Measurements from ENCODE around the gene SIRT2. TPM values are rescaled to one million over a fixed set of nuclear protein-coding genes. Genes with fewer than 3 reads are reported as not detected.

SIRT2 gene
- total RNA-seq, 1 donor from 2014 or later, result 32.7 TPM

DNA sequence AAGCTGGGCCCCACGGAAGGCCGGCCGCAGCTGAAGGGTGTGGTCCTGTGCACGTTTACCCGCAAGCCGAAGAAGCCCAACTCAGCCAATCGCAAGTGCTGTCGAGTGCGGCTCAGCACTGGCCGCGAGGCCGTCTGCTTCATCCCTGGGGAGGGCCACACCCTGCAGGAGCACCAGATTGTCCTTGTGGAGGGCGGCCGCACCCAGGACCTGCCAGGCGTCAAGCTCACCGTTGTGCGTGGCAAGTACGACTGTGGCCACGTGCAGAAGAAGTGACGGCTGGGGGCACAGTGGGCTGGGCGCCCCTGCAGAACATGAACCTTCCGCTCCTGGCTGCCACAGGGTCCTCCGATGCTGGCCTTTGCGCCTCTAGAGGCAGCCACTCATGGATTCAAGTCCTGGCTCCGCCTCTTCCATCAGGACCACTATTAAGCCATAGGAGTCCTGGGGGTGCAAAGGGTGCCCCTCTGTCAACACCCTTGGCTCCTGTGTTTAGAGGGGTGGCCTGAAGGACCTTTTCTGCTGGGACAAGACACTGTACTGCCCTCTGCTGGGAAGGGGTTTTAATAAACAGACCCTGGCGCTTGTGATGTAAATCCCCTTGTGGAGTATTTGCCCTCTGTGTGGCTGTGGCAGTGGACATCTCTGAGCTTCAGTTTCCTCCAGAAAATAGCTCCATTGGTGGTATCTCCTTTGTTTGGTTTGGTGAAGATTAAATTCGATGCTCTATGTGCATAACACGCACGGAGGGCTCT is 33.2 kb upstream of the SIRT2 start:
- intact Hi-C loops (cut with micrococcal nuclease), result loop anchor here (5.0 to 10.0 kb wide), 3 partner anchors 515 to 1028 kb away; partner anchors contain the start of genes DPF1, SIPA1L3, SUPT5H and WDR87
- H3K27ac Mint-ChIP-seq, result peak overlapping the region; percentile 41
- H3K4me1 Mint-ChIP-seq, result peaks cover 34% of the 10 kb centered on the region
- ChIA-PET CTCF (interaction anchor here (0.6 to 3.5 kb wide), 7 partner anchors 20 to 1160 kb away, joined by 3 to 23 read pairs (median 4); partner anchors contain the start of gene FAM98C), POLR2A (interaction anchor here (0.7 to 2.5 kb wide), 3 partner anchors 86 to 285 kb away, joined by 3 to 24 read pairs (median 3); partner anchors contain the start of gene ACTN4)
- ATAC-seq (ENCODE audit: low read depth) (no peak), DNase-seq (no peak)
- TF ChIP-seq CTCF (IDR thresholded peaks at IDR 0.05), result no peak
- peak overlapping the region; percentile 58 for H3K4me3 Mint-ChIP-seq
- peaks cover 2% of the 10 kb centered on the region for H3K9me3 Mint-ChIP-seq
- H3K27me3 Mint-ChIP-seq, result no peaks in the 10 kb centered on the region
- peaks cover 41% of the 10 kb centered on the region for H3K36me3 Mint-ChIP-seq (ENCODE audit: low read depth)

DNA sequence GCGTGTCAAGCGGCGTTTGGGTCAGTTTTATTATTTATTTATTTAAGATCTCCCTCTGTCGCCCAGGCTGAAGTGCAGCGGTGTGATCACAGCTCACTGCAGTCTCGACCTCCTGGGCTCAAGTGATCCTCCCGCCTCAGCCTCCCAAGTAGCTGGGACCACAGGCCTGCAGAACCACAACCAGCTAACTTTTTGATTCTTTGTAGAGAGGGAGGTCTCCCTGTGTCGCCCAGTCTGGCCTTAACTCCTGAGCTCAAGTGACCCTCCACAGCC is 32.0 kb upstream of the SIRT2 start:
- intact Hi-C loops (cut with micrococcal nuclease), result loop anchor here (2.0 to 10.0 kb wide), 4 partner anchors 163 to 1027 kb away; partner anchors contain the start of genes DPF1, SIPA1L3, SUPT5H and WDR87
- Mint-ChIP-seq H3K4me3 (peak overlapping the region; percentile 97), H3K36me3 (ENCODE audit: low read depth) (peaks cover 41% of the 10 kb centered on the region), H3K27ac (peak overlapping the region; percentile 98), H3K9me3 (peaks cover 2% of the 10 kb centered on the region), H3K4me1 (peaks cover 34% of the 10 kb centered on the region), H3K27me3 (no peaks in the 10 kb centered on the region)
- no peak for DNase-seq
- no peak for ATAC-seq (ENCODE audit: low read depth)
- ChIA-PET POLR2A (interaction anchor here (1.0 to 2.8 kb wide), 6 partner anchors 31 to 532 kb away, joined by 3 to 24 read pairs (median 6); partner anchors contain the start of genes ACTN4, NFKBIB, RPS16 and SIRT2), CTCF (interaction anchor here (0.7 to 3.5 kb wide), 6 partner anchors 31 to 529 kb away, joined by 3 to 25 read pairs (median 11); partner anchors contain the start of genes ACTN4, FAM98C, NFKBIB and SIRT2)
- TF ChIP-seq CTCF (IDR thresholded peaks at IDR 0.05), result no peak

DNA sequence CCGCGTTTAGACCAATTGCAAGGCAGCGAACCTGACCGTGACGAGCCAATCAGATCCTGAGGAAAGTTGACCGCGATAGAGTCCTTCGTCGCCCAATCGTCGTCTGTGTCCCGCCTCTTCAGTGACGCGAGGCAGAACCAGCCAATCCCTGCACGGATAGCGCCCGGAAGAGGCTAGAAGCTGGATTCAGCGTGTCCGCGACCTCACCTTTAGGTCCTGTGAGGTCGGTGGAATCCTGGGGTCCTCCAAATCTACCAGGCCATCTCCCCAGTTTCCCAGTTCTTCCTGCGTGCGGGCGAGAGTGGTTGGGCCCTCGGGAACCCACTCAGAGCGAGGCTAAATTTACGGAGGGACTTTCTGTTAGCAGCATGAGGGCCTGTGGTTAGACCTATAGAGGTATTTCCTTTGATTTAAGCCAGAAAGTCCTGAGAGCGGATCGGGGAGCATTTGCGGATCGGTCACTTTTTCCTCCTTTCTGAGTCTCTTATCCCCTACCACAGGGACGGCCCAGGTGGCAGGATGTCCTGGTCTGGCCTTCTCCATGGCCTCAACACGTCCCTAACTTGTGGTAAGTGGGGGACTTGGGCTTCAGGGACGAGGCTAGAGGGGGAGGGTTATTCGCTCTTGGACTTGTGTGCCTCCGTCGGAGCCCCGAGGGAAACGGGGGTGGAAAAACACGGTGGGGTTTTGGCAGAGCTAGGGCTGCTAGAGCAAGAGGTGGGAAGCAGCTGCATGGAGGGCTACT is 31.5 kb upstream of the SIRT2 start, which contains the start of gene MRPS12:
Gene MRPS12, plus strand, starts transcription at position 169 of the 745 bp plus-strand sequence. Its CDS starts 351 bp downstream, at position 520.
- intact Hi-C loops (cut with micrococcal nuclease), result loop anchor here (1.0 to 10.0 kb wide), 18 partner anchors 32 to 1026 kb away; partner anchors contain the start of genes ACTN4, DPF1, ECH1 and FAM98C
- DNase-seq, result no peak
- peaks cover 34% of the 10 kb centered on the region for H3K4me1 Mint-ChIP-seq
- H3K36me3 Mint-ChIP-seq (ENCODE audit: low read depth), result peaks cover 41% of the 10 kb centered on the region
- H3K4me3 Mint-ChIP-seq, result peak within 1 kb of the TSS; percentile 97
- ChIA-PET POLR2A (interaction anchor here (0.6 to 2.8 kb wide), 23 partner anchors 9 to 1533 kb away, joined by 3 to 24 read pairs (median 7); partner anchors contain the start of genes ACTN4, EIF3K, FAM98C and MAP4K1), CTCF (interaction anchor here (0.6 to 3.5 kb wide), 23 partner anchors 30 to 528 kb away, joined by 3 to 25 read pairs (median 3); partner anchors contain the start of genes ACTN4, ECH1, FAM98C and MAP4K1)
- no peak for TF ChIP-seq CTCF (IDR thresholded peaks at IDR 0.05)
- no peaks in the 10 kb centered on the region for H3K27me3 Mint-ChIP-seq
- peak; percentile 91 for ATAC-seq (ENCODE audit: low read depth)
- peak within 1 kb of the TSS; percentile 98 for H3K27ac Mint-ChIP-seq
- peaks cover 2% of the 10 kb centered on the region for H3K9me3 Mint-ChIP-seq

DNA sequence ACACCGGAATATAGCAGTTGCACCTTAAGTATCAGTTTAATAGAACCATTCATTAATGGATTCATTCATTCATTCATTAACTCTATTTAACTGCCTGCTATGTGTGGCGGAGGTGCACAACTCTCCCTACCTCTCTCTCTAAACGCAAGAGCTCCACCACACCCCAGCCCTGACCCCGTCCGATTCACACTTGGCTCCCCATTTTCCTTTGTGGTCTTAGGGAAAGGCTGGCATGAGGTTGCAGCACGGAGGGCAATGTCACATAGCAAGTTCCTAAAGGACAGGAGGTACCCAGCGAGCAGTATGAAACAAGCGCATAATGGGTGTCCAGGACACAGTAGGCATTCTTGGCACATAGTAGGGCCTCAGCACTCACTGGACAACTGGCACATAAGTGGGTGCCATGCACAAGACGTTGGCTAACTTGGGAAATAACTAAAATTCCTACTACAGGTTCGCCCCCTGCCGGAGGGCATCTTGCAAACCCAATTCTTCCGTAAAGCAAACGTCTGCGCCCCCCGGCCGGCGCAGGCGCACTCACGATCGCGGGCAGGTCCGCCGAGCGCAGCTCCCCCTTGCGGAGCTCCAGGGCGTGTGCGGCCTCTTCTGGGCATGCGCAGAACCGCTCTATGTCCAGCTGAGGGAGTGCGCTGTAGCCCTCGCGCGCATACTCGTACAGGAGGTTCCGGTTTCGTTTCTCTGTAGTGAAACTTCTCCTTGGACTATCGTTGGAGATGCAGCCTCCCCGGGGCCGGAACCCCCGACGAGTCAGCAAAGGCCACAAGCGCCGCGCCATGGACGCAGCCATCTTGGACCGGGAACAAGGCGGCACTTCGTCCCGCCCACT is 30.7 kb upstream of the SIRT2 start, which contains the start of gene SARS2:
Gene SARS2, minus strand, starts transcription at position 835 of the 847 bp plus-strand sequence. Its CDS starts 27 bp downstream, at position 808.
- Mint-ChIP-seq H3K4me1 (peaks cover 34% of the 10 kb centered on the region), H3K9me3 (peaks cover 2% of the 10 kb centered on the region), H3K36me3 (ENCODE audit: low read depth) (peaks cover 40% of the 10 kb centered on the region), H3K27ac (peak within 1 kb of the TSS; percentile 98), H3K27me3 (no peaks in the 10 kb centered on the region), H3K4me3 (peak within 1 kb of the TSS; percentile 97)
- TF ChIP-seq CTCF (IDR thresholded peaks at IDR 0.05), result peak; percentile 100
- ATAC-seq (ENCODE audit: low read depth) (peak; percentile 71), DNase-seq (peak; percentile 93)
- POLR2A ChIA-PET, result interaction anchor here (0.5 to 2.8 kb wide), 24 partner anchors 10 to 655 kb away, joined by 3 to 24 read pairs (median 6); partner anchors contain the start of genes ACTN4, EIF3K, FAM98C and MAP4K1
- intact Hi-C loops (cut with micrococcal nuclease), result loop anchor here (1.0 to 10.0 kb wide), 18 partner anchors 31 to 1025 kb away; partner anchors contain the start of genes ACTN4, DPF1, ECH1 and FAM98C
- CTCF ChIA-PET, result interaction anchor here (0.6 to 3.5 kb wide), 22 partner anchors 30 to 527 kb away, joined by 3 to 25 read pairs (median 4); partner anchors contain the start of genes ECH1, FAM98C, MAP4K1 and NFKBIB
